ENCODE measurements around the gene CAPN13.

Gene CAPN13

DNA sequence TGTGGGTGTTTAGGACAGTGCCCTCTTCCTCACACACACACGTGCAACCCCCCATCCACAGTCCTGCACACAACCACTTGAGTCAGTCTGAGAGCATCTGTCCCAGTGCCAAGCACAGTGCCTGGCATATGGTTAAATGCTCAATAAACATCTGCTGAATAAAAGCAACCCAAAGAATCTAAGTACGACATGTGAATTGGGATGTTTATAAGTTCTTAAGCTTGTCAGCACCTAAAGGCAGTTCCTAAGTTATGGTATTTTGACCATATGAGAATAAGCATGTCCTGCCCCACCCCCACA is 37.8 kb downstream of the CAPN13 start:
- DNase-seq (ENCODE audit: extremely low read depth, low read depth): no peak
- TF ChIP-seq CTCF (IDR thresholded peaks at IDR 0.05; ENCODE audit: low read depth, low read length): no peak

DNA sequence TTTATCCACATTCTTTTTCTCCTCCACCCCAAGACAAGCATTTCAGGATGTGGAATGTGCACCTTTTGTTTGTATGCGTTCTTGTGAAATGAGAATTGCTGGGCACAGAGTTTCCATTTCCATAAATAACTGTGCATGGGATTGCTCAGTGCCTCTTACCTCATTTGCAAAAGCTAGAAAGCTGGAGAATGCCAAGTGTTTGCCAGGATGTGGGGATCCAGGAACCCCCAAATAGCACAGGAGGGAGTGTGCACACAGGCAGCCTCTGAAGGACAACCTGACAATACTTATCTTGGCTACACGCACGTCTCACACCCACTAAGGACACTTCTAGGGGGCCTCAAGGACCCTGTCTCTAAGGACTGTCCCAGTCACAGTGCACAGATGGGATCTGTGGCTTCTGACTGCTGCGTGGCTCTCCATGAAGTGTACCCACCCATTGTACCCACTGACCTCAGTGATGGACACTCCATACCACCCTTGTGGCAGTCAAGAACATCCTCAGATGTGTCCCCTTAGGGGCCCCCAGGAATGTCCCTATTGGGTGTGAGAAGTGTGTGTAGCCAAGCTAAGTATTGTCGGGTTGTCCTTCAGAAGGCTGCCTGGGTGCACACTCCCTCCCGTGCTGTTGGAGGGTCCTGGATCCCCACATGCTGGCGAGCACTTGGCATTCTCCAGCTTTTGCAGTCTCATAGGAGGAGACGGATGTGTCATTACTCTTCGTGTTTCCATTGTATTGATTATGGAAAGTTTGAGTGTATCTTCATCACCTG is 38.4 kb downstream of the CAPN13 start:
- no peak for TF ChIP-seq CTCF (IDR thresholded peaks at IDR 0.05; ENCODE audit: low read depth, low read length)
- DNase-seq (ENCODE audit: extremely low read depth, low read depth): no peak

- DNase-seq (ENCODE audit: extremely low read depth, low read depth): no peak
- TF ChIP-seq CTCF (IDR thresholded peaks at IDR 0.05; ENCODE audit: low read depth, low read length): no peak
Measured at GRCh38 chr2:30768036-30768686, 39.1 kb downstream of the CAPN13 start.

- no peak for DNase-seq (ENCODE audit: extremely low read depth, low read depth)
- no peak for TF ChIP-seq CTCF (IDR thresholded peaks at IDR 0.05; ENCODE audit: low read depth, low read length)
Measured at GRCh38 chr2:30766666-30767065, 40.6 kb downstream of the CAPN13 start.

DNA sequence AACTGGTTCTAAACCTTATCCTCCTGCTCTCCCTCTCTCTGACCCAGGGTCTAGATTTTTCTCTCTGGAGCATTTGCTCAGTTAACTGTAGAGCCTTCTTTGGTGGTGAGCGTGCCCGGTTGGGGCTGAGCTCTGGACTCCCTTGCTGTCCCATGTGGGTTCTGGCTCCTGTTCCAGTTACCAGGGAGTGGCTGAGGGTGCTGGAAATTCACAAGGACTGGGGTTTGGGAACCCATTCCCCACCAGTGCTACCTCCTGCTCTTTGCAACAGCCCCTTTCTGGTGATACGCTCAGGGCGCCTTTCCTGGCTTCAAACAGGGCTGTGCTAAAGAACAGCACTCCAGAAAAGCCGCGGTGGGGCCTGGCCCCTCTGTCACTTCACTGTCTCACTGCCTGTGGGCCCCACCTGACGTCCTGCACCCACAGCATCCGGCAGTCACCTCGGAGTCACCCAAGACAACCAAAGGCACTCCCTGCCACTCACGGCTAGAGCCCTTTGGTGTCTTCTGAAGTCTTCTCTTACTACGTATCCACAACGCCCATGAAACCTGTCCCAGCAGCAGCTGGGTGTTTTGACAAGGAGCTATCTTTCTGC is 41.3 kb downstream of the CAPN13 start:
- TF ChIP-seq CTCF (IDR thresholded peaks at IDR 0.05; ENCODE audit: low read depth, low read length): no peak
- DNase-seq (ENCODE audit: extremely low read depth, low read depth): no peak

DNA sequence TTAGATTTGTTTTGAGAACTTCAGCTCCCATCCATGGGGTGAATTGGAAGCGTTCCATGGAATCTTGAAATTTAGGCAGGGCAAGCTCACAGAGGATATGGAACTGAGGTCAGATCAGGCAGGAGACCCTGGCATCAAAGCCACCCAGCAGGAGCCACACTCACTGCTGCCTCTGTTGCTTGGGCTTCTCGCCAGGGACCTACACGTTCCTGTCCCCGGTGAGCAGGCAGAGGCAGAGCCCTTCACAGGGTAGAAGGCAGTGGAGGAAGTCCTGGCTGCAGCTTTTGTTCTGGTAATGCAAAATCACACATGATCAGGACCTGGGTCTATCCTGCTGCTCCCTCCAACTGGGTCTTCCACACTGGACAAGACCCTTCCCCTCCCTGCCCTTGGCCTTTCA is 42.1 kb downstream of the CAPN13 start:
- no peak for TF ChIP-seq CTCF (IDR thresholded peaks at IDR 0.05; ENCODE audit: low read depth, low read length)
- DNase-seq (ENCODE audit: extremely low read depth, low read depth): no peak
